ENCODE results near the gene RTP4.

GRCh38 chr3:187360596-187360995 lies 7.6 kb upstream of the RTP4 start:
- TF ChIP-seq, protein P1, sequence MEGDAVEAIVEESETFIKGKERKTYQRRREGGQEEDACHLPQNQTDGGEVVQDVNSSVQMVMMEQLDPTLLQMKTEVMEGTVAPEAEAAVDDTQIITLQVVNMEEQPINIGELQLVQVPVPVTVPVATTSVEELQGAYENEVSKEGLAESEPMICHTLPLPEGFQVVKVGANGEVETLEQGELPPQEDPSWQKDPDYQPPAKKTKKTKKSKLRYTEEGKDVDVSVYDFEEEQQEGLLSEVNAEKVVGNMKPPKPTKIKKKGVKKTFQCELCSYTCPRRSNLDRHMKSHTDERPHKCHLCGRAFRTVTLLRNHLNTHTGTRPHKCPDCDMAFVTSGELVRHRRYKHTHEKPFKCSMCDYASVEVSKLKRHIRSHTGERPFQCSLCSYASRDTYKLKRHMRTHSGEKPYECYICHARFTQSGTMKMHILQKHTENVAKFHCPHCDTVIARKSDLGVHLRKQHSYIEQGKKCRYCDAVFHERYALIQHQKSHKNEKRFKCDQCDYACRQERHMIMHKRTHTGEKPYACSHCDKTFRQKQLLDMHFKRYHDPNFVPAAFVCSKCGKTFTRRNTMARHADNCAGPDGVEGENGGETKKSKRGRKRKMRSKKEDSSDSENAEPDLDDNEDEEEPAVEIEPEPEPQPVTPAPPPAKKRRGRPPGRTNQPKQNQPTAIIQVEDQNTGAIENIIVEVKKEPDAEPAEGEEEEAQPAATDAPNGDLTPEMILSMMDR (conservative IDR thresholded peaks at IDR 0.05 in 1 of 2, IDR thresholded peaks at IDR 0.05 in 1 of 2; ENCODE audit: low read depth in 1 of 2, low read length in 2 of 2): no peak
- TF ChIP-seq EZH2 (IDR thresholded peaks at IDR 0.05; ENCODE audit: low read length, missing control alignments): no peak
